Non-pigmented ciliary epithelial cell (primary cell): ENCODE measurements around the gene ZXDC.

Source experiments
- DNase-seq: peaks from one replicate; pipeline ENCODE4 v3.0.0-alpha.2; 2010; ENCODE audit warnings: low read depth

ZXDC gene, protein sequence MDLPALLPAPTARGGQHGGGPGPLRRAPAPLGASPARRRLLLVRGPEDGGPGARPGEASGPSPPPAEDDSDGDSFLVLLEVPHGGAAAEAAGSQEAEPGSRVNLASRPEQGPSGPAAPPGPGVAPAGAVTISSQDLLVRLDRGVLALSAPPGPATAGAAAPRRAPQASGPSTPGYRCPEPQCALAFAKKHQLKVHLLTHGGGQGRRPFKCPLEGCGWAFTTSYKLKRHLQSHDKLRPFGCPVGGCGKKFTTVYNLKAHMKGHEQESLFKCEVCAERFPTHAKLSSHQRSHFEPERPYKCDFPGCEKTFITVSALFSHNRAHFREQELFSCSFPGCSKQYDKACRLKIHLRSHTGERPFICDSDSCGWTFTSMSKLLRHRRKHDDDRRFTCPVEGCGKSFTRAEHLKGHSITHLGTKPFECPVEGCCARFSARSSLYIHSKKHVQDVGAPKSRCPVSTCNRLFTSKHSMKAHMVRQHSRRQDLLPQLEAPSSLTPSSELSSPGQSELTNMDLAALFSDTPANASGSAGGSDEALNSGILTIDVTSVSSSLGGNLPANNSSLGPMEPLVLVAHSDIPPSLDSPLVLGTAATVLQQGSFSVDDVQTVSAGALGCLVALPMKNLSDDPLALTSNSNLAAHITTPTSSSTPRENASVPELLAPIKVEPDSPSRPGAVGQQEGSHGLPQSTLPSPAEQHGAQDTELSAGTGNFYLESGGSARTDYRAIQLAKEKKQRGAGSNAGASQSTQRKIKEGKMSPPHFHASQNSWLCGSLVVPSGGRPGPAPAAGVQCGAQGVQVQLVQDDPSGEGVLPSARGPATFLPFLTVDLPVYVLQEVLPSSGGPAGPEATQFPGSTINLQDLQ

DNA sequence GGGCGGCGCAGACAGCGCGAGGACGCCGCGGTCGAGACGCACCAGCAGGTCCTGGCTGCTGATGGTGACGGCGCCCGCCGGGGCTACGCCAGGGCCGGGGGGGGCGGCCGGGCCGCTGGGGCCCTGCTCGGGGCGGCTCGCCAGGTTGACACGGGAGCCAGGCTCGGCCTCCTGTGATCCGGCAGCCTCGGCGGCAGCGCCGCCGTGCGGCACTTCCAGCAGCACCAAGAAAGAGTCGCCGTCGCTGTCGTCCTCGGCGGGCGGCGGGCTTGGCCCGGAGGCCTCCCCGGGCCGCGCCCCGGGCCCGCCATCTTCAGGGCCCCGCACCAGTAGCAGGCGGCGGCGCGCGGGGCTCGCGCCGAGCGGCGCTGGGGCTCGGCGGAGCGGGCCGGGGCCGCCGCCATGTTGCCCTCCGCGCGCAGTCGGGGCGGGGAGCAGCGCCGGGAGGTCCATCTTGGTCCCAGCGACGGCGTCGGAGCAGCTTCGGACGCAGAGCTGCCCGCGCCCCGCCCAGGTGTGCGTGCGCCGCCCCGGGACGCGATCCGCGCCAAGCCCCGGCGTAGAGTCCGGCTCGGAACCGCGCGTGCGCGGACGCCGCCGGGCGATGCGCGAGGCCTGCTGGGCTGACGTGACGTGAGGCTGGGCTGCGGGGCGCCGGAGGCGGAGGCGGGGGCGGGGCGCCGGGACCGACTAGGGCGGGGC, at the start of gene ZXDC:
TSS of gene ZXDC (minus strand) at position 479 of the 702 bp plus-strand sequence. CDS start at position 453, 26 bp downstream.
- DNase-seq = peak; percentile 45

DNA sequence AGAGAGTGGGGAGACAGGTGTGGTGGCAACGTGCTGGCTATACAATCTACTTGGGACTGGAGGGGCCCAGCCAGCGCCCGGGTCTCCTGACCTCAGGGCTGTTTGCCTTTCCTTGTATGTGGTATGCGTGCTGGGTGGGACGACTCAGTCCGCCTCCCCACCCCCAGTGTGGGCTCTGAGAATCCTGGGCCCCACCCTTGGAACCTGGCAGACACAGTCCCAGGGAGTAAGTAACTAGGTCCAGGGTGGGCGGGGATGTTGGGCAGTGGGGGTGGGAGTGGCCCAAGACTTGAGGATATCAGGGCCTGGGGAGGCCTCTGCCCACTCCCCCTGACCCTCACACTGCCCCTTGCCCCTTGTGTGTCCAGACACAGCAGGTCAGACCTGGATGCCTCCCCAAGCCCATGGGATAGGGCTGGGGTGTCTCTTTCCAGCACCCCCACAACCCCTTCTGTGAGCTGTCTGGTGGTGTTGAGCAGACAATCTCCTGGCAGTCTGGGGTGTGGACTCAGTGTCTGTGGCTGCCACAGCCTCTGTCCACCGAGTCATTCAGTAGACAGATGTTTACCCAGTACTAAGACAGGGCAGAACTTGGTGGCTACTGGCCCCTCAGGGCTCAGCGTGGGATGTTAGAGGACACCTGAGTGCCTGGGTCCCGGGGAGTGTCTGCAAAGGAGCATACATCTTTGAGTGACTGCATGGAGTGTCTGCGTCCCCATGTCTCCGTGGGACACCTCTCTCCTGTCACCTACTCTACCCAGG, 49.6 kb upstream of the ZXDC start:
- DNase-seq = no peak

DNA sequence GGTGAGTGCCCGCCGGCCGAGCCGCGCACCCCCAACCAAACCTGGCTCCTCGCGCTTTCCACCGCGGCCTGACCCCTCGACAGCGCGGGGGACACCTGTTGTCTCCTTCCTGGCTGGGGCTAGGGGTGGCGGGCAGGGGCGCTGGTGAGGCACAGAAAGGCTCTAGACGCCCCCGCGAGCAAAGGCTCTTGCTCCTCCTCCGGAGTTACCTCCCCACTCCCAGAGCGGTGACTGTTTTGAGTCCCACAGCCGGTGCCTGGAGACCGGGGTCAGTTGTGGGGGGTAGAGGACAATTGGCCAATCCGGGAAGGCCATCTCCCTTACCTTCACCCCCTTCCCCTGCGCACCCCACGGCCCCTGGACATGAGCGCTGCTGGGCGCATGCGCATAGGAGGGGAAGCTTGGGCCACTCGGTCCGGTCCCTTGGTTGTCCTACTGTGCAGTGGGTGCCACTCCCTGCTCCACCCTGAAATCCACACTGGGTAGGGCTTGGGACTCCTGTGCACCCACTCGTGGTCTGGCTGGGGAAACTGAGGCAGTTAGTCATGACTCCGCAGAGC, 48.8 kb upstream of the ZXDC start:
- DNase-seq = no peak

DNA sequence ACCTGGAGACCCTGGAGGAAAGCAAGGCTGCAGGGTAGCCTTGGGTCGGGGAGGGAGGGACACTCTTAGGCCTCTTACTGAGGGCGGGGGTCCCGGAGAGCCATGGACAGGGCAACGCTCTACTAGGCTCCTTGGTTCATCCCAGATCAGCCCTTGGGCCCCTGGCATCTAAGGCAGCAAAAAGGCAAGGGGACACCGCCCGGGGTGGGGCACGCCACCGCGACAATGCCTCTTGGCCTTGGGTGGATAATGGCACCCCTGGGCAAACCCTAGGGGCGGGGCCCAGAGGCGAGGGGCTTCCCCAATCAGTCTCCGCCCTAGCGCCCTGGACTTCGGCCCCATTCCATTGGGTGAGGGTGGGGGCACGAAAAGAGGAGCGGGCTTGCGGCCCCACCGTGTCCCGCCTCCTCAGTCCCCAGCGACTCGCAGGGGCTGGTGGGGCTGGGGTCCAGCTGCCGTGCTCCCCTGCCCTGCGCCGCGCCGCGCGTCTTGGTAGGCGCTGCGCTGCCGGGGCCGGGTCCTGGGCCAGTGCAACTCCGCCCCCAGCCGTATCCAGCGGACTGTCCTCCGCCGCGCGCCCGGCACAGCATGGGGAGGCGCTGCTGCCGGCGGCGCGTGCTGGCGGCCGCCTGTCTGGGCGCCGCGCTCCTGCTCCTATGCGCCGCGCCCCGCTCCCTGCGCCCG, 48.2 kb upstream of the ZXDC start, which contains the start of gene CHST13:
TSS of gene CHST13 (plus strand) at position 411 of the 684 bp plus-strand sequence. CDS start at position 589, 178 bp downstream.
- no peak for DNase-seq

DNA sequence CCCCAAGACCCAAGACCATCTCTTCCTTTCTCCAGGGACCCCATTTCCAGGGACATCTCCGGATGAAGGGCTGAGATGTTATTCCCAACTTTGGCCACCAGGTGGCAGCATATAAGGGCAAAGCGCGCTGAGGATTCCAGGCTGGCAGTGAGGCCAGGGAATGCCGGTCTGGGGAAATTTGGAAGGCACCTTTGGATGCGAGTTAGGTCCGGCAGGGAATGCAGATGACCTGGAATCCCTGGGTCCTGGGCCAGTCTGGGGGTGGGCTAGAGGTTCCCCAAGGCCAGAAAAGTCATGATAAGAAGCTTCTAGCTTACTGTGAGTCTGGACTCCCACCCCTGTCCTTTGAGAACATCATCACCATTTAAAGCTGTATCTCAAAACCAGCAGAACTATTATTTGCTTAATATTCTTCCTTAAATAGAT, 46.7 kb upstream of the ZXDC start:
- DNase-seq = no peak

- no peak for DNase-seq
Measured at GRCh38 chr3:126521122-126521891, 45.6 kb upstream of the ZXDC start.

- DNase-seq = no peak
Measured at GRCh38 chr3:126519506-126520455, 44.1 kb upstream of the ZXDC start.

DNA sequence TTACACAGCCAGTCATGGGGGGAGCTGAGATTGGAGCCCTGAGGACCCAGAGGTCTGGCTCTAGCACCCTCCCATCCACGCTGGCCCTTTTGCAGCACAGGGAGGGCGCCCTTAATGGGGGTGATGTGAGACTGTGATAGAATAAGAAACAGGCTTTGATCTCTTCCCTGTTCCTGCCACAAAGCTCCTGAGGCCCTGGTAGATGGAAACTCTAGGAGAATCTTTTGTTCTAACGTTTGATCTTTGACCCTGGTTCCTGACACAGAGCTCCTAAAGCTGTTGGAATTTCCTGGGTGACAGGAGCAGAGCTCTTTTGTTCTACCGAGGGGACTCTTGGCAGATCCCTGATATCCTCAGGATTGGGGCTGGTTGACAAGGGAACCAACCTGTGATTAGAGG, 43.1 kb upstream of the ZXDC start:
- DNase-seq = no peak

DNA sequence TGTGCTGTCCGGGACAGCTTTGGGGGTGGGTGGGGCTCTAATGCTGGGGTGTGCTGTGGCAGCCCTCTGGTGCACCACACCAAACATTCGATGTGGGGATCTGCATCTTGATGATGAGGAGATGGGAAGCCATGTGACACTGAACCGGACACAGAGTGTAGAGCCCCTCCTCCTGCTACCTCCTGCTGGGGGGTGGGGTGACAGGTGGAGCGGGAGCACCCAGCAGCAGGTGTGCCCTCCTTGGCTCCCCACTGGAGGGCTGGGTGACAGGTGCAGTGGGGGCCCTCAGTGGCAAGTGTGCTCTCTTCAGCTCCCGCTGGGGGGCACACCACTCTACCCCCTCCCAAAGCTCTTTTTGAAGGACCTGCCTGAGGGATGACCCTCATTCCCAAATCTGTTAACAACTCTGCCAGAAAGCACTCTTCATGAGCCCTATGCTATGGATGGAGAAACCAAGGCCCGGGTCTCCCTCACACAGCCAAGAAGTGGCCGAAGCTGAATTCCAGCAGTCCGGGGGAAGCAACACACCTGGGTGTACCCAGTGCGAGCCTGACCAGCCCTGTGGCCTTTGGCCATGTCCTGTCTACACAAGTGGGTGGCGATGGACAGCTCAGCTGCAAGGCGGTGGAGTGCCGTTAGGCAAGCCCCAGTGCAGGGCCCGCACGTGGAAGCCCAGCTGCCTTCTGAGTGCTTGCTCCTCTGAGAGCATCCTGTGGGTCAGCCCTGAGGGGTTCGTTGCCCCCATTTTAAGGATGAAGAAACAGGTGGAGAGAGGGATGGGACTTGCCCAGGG, 42.5 kb upstream of the ZXDC start:
- no peak for DNase-seq

DNA sequence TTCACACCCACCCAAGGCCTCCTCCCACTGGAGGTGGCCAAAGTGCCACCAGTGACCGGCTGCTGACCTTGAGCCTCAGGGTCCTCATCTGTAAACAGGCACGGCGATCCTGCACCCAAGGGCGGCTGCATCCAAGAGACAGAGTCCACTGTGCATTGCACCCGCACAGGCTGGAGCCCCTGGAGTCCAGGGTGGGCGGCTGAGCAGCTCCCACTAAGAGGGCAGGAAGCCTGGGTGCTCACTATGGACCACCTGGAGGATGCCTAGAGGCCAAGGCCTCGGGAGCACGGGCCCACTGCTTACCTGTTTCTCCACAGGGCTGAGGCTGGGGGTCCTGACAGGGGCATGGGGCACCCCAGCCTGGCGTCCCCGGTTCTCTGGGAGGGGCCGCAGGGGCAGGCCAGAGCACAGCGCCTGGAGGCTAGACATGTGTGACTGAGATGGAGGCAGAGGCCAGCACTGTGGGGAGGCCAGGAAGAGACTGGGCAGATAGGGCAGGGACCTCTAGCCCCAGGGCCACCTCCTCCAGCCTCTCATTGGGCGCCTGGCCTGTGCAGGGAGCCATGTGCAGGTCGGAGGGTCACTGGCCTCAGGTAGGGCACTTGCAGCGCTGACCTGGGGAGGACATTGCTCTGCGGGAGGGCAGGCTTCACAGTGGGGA, 41.7 kb upstream of the ZXDC start, which contains the start of gene UROC1:
TSS of gene UROC1 (minus strand) at position 483 of the 661 bp plus-strand sequence. CDS start at position 429, 54 bp downstream.
- no peak for DNase-seq

DNA sequence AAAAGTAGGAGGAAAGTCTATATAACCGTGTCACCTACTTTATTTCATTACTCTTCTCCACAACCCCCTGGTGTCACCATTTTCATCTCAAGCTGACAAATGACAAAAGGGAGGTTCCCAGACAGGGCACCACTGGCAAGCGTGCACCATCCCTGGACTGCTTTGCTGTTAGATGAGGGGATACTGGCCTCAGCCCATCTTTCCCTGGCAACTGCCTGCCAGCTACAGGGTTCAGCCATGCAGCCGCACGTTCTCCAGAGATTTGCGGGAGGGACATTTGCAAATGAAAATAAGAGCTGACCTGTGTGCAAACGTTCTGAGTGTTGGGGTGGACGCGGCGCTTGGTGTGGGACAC, 41.2 kb upstream of the ZXDC start:
- no peak for DNase-seq

- DNase-seq = no peak
Measured at GRCh38 chr3:126516152-126516935, 40.7 kb upstream of the ZXDC start.

GRCh38 chr3:126515066-126515706, 39.5 kb upstream of the ZXDC start:
- no peak for DNase-seq

- DNase-seq = no peak
Measured at GRCh38 chr3:126514161-126514560, 38.5 kb upstream of the ZXDC start.

- DNase-seq = no peak
Measured at GRCh38 chr3:126512916-126513650, 37.4 kb upstream of the ZXDC start.
